Measurements from ENCODE around the gene CDKN2AIPNL. TPM values are rescaled to one million over a fixed set of nuclear protein-coding genes. Genes with fewer than 3 reads are reported as not detected.

CDKN2AIPNL gene
- total RNA-seq, 1 experiment from 2014 or later, result 82.4 TPM

DNA sequence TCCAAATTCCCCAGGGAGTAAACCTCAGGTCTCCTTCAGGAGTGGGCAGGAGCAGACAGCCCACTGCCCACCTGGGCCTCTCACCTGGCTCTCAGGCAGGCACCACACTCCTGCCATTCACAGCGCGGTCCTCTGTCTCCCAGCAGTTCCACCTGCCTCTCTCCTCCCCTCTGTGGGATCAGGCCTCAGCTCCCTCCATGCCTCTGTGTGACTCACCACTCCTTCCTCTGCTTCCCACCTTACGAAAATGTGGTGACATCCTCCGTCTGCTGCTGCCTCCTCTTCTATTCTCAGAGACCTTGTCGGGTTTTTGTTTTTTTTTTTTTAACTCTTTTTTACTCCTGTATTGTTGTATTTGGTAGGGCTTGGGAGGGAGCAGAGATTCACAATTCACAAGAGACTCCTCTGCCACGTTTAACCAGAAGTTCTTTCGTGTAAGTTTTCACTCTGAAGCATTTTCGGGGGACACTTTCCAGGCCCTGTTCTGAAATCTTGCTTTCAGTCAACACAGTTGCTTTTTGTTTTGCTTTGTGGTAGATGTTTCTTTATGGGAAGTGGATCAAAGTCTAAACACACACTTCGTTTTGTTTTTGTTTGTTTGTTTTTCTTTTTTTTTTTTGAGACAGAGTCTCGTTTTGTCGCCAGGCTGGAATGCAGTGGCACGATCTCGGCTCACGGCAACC lies 21.1 kb upstream of the CDKN2AIPNL start:
- intact Hi-C loops (cut with micrococcal nuclease), result no loop called here
- no peaks in the 10 kb centered on the region for H3K9me3 Mint-ChIP-seq (ENCODE audit: unreplicated experiment)
- POLR2A ChIA-PET, result interaction anchor here (1.0 to 1.5 kb wide), 3 partner anchors 8 to 33 kb away, joined by 3 read pairs; no protein-coding TSS in a partner anchor
- TF ChIP-seq, protein P1, sequence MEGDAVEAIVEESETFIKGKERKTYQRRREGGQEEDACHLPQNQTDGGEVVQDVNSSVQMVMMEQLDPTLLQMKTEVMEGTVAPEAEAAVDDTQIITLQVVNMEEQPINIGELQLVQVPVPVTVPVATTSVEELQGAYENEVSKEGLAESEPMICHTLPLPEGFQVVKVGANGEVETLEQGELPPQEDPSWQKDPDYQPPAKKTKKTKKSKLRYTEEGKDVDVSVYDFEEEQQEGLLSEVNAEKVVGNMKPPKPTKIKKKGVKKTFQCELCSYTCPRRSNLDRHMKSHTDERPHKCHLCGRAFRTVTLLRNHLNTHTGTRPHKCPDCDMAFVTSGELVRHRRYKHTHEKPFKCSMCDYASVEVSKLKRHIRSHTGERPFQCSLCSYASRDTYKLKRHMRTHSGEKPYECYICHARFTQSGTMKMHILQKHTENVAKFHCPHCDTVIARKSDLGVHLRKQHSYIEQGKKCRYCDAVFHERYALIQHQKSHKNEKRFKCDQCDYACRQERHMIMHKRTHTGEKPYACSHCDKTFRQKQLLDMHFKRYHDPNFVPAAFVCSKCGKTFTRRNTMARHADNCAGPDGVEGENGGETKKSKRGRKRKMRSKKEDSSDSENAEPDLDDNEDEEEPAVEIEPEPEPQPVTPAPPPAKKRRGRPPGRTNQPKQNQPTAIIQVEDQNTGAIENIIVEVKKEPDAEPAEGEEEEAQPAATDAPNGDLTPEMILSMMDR (IDR thresholded peaks at IDR 0.05; ENCODE audit: unreplicated experiment), result no peak
- H3K27me3 Mint-ChIP-seq (ENCODE audit: insufficient read depth, unreplicated experiment), result no peaks in the 10 kb centered on the region
- peak; percentile 76 for DNase-seq (ENCODE audit: unreplicated experiment)
- CTCF ChIA-PET, result interaction anchor here (0.6 to 1.5 kb wide), 4 partner anchors 22 to 129 kb away, joined by 3 to 5 read pairs (median 4); no protein-coding TSS in a partner anchor
- no peaks in the 10 kb centered on the region for H3K36me3 Mint-ChIP-seq (ENCODE audit: insufficient read depth, unreplicated experiment)
- H3K4me1 Mint-ChIP-seq (ENCODE audit: insufficient read depth, unreplicated experiment), result peaks cover 44% of the 10 kb centered on the region
- no peak overlapping the region for H3K4me3 Mint-ChIP-seq (ENCODE audit: unreplicated experiment)
- peak overlapping the region; percentile 23 for H3K27ac Mint-ChIP-seq (ENCODE audit: low read depth, unreplicated experiment)
- no TSS peak for BruUV-seq (replicated peaks)

DNA sequence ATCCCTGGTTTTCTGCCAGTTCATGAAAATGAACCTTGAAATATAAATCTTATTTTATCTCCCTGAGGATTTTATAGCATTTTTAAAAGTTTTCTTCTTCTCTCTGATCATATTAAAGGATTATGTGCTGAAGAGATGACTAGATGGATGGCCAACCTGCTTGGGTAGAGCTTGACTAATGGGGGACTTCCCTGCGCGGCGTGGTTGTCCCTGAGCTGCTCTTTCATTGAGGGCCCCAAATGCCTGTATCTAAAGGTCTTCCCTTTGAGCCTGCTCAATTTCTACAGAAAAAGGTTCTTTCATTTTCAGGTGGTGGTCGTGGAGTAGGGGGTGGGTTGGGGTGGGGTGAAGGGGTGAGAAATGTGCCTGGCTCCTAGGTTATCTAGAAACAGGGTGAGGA lies 20.5 kb upstream of the CDKN2AIPNL start:
- Mint-ChIP-seq H3K36me3 (ENCODE audit: insufficient read depth, unreplicated experiment) (no peaks in the 10 kb centered on the region), H3K27ac (ENCODE audit: low read depth, unreplicated experiment) (no peak overlapping the region), H3K27me3 (ENCODE audit: insufficient read depth, unreplicated experiment) (no peaks in the 10 kb centered on the region), H3K4me1 (ENCODE audit: insufficient read depth, unreplicated experiment) (peaks cover 37% of the 10 kb centered on the region), H3K9me3 (ENCODE audit: unreplicated experiment) (no peaks in the 10 kb centered on the region), H3K4me3 (ENCODE audit: unreplicated experiment) (no peak overlapping the region)
- TF ChIP-seq, protein P1 (IDR thresholded peaks at IDR 0.05; ENCODE audit: unreplicated experiment), result no peak
- BruUV-seq (replicated peaks), result no TSS peak
- intact Hi-C loops (cut with micrococcal nuclease), result no loop called here
- DNase-seq (ENCODE audit: unreplicated experiment), result no peak
- CTCF ChIA-PET, result interaction anchor here (0.6 to 1.5 kb wide), 5 partner anchors 17 to 128 kb away, joined by 3 to 5 read pairs (median 3); no protein-coding TSS in a partner anchor
- POLR2A ChIA-PET, result interaction anchor here (1.0 to 1.5 kb wide), 2 partner anchors 9 to 19 kb away, joined by 3 read pairs; no protein-coding TSS in a partner anchor

DNA sequence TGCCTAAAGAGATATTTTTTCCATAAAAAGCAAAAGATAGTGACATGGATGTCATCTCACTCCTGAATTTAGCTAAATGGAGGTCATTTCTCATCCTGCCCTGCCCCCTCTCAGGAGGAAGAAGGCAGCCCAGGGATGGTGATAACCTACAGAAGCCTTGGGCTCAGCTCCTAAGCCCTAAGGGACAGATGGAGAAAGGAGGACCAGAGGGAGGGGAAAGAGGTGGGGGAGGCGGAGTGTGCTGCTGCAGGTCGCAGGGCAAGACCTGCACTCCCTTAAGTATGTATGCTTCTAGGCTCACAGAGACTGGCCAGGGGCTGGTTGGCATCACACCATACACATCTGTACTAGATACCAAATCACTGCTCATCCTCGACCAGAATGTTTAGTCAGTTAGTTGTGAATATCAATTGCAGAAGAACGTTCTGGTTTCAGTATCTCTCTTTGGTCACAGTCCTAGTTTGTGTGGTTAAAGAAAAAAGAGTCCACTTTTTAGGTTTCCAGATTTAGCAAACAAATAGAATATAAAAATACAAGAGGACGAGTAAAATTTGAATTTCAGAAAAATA lies 18.4 kb upstream of the CDKN2AIPNL start:
- peaks cover 17% of the 10 kb centered on the region for H3K4me1 Mint-ChIP-seq (ENCODE audit: insufficient read depth, unreplicated experiment)
- ChIA-PET POLR2A (interaction anchor here (1.2 to 3.1 kb wide), 4 partner anchors 9 to 96 kb away, joined by 3 to 20 read pairs (median 5); partner anchors contain the start of genes CDKN2AIPNL and JADE2), CTCF (interaction anchor here (0.8 to 2.8 kb wide), 4 partner anchors 12 to 74 kb away, joined by 3 to 18 read pairs (median 6); partner anchors contain the start of gene CDKN2AIPNL)
- TF ChIP-seq, protein P1 (IDR thresholded peaks at IDR 0.05; ENCODE audit: unreplicated experiment), result no peak
- H3K4me3 Mint-ChIP-seq (ENCODE audit: unreplicated experiment), result no peak overlapping the region
- BruUV-seq (replicated peaks), result no TSS peak
- no peak for DNase-seq (ENCODE audit: unreplicated experiment)
- H3K9me3 Mint-ChIP-seq (ENCODE audit: unreplicated experiment), result no peaks in the 10 kb centered on the region
- H3K27me3 Mint-ChIP-seq (ENCODE audit: insufficient read depth, unreplicated experiment), result no peaks in the 10 kb centered on the region
- intact Hi-C loops (cut with micrococcal nuclease), result no loop called here
- H3K36me3 Mint-ChIP-seq (ENCODE audit: insufficient read depth, unreplicated experiment), result no peaks in the 10 kb centered on the region
- H3K27ac Mint-ChIP-seq (ENCODE audit: low read depth, unreplicated experiment), result no peak overlapping the region

DNA sequence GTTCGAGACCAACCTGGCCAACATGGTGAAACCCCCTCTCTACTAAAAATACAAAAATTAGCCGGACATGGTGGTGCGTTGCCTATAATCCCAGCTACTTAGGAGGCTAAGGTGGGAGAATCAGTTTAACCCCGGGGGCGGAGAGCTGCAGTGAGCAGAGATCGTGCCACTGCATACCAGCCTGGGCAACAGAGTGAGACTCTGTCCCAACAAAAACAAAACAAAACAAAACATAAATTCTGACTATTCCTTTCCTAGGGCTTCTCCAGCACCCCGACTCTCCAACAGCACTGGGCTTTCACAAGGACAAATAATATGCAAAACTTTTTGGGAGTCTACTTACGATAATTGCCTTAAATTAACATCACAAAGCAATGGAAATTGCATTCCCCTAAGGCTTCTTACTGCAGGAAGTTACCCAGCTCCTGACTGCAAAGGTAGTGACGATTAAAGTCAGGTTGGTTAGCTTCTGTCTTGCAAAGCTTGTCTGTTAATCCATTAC lies 15.9 kb upstream of the CDKN2AIPNL start:
- no peak overlapping the region for H3K27ac Mint-ChIP-seq (ENCODE audit: low read depth, unreplicated experiment)
- TF ChIP-seq, protein P1 (IDR thresholded peaks at IDR 0.05; ENCODE audit: unreplicated experiment), result no peak
- DNase-seq (ENCODE audit: unreplicated experiment), result no peak
- H3K27me3 Mint-ChIP-seq (ENCODE audit: insufficient read depth, unreplicated experiment), result no peaks in the 10 kb centered on the region
- no peak overlapping the region for H3K4me3 Mint-ChIP-seq (ENCODE audit: unreplicated experiment)
- no peaks in the 10 kb centered on the region for H3K9me3 Mint-ChIP-seq (ENCODE audit: unreplicated experiment)
- POLR2A ChIA-PET, result interaction anchor here (0.9 to 3.1 kb wide), 6 partner anchors 9 to 101 kb away, joined by 3 to 20 read pairs (median 4); partner anchors contain the start of gene CDKN2AIPNL
- CTCF ChIA-PET, result interaction anchor here (0.8 to 2.8 kb wide), 4 partner anchors 14 to 99 kb away, joined by 3 to 18 read pairs (median 3); partner anchors contain the start of gene CDKN2AIPNL
- no TSS peak for BruUV-seq (replicated peaks)
- no peaks in the 10 kb centered on the region for H3K36me3 Mint-ChIP-seq (ENCODE audit: insufficient read depth, unreplicated experiment)
- intact Hi-C loops (cut with micrococcal nuclease), result no loop called here
- H3K4me1 Mint-ChIP-seq (ENCODE audit: insufficient read depth, unreplicated experiment), result peaks cover 2% of the 10 kb centered on the region

Measured in MCF 10A (cell line).